Measurements from ENCODE around the gene BACH2.

GRCh38 chr6:90100059-90100665 lies 196.5 kb downstream of the BACH2 start:
- TF ChIP-seq CTCF (IDR thresholded peaks at IDR 0.05) (no peak), POLR2A (IDR thresholded peaks at IDR 0.05) (no peak)

All from upper lobe of left lung (tissue), 4 donors.